Activated T-cell treated with anti-CD3 and anti-CD28 coated beads, Interleukin-2, amount 50 U/mL, for 24 hours (primary cell): ENCODE data around the gene CCDC144A.
"Not testable (repeated sequence)": the region's sequence is repeated elsewhere in the genome, so short reads cannot be mapped to it uniquely, and the experiment has no call there.

Source experiments
- DNase-seq: peaks from one replicate; pipeline ENCODE4 v3.0.0-alpha.2; 2020
- H3K27ac Mint-ChIP-seq: 2 replicates; pipeline ENCODE4 v1.8.0; 2020; ENCODE audit warnings: mild to moderate bottlenecking, mixed read lengths
- H3K27me3 Mint-ChIP-seq: 2 replicates; pipeline ENCODE4 v1.8.0; 2020; ENCODE audit warnings: mixed read lengths
- H3K36me3 Mint-ChIP-seq: 2 replicates; pipeline ENCODE4 v1.8.0; 2020; ENCODE audit warnings: low read depth, mixed read lengths
- H3K4me1 Mint-ChIP-seq: 2 replicates; pipeline ENCODE4 v1.8.0; 2020; ENCODE audit warnings: low read depth, mixed read lengths
- H3K4me3 Mint-ChIP-seq: 2 replicates; pipeline ENCODE4 v1.8.0; 2020; ENCODE audit warnings: mild to moderate bottlenecking, moderate library complexity, mixed read lengths
- H3K9me3 Mint-ChIP-seq: 2 replicates; pipeline ENCODE4 v1.8.0; 2020; ENCODE audit warnings: mixed read lengths

Gene CCDC144A

GRCh38 chr17:16788889-16789536 is 99.0 kb downstream of the CCDC144A start:
- H3K9me3 Mint-ChIP-seq, H3K27ac Mint-ChIP-seq, H3K27me3 Mint-ChIP-seq, DNase-seq, H3K4me1 Mint-ChIP-seq, H3K36me3 Mint-ChIP-seq, H3K4me3 Mint-ChIP-seq: not testable (repeated sequence)

GRCh38 chr17:16789622-16790021 is 99.6 kb downstream of the CCDC144A start:
- not testable (repeated sequence) for H3K27me3 Mint-ChIP-seq, H3K27ac Mint-ChIP-seq, DNase-seq, H3K9me3 Mint-ChIP-seq, H3K36me3 Mint-ChIP-seq, H3K4me1 Mint-ChIP-seq, H3K4me3 Mint-ChIP-seq

GRCh38 chr17:16790313-16790871 is 100.4 kb downstream of the CCDC144A start:
- not testable (repeated sequence) for DNase-seq, H3K36me3 Mint-ChIP-seq, H3K27me3 Mint-ChIP-seq, H3K4me1 Mint-ChIP-seq, H3K4me3 Mint-ChIP-seq, H3K9me3 Mint-ChIP-seq, H3K27ac Mint-ChIP-seq

GRCh38 chr17:16794215-16794614 is 104.2 kb downstream of the CCDC144A start:
- H3K4me3 Mint-ChIP-seq, H3K36me3 Mint-ChIP-seq, DNase-seq, H3K27ac Mint-ChIP-seq, H3K27me3 Mint-ChIP-seq, H3K4me1 Mint-ChIP-seq, H3K9me3 Mint-ChIP-seq: not testable (repeated sequence)

GRCh38 chr17:16795894-16796293 is 105.9 kb downstream of the CCDC144A start:
- H3K4me3 Mint-ChIP-seq, H3K4me1 Mint-ChIP-seq, H3K27me3 Mint-ChIP-seq, H3K9me3 Mint-ChIP-seq, H3K27ac Mint-ChIP-seq, DNase-seq, H3K36me3 Mint-ChIP-seq: not testable (repeated sequence)

- not testable (repeated sequence) for DNase-seq, H3K27ac Mint-ChIP-seq, H3K4me1 Mint-ChIP-seq, H3K36me3 Mint-ChIP-seq, H3K4me3 Mint-ChIP-seq, H3K27me3 Mint-ChIP-seq, H3K9me3 Mint-ChIP-seq
Observed at GRCh38 chr17:16804851-16805250, 114.8 kb downstream of the CCDC144A start.

GRCh38 chr17:16806599-16806998 is 116.6 kb downstream of the CCDC144A start:
- not testable (repeated sequence) for H3K4me1 Mint-ChIP-seq, H3K27ac Mint-ChIP-seq, DNase-seq, H3K36me3 Mint-ChIP-seq, H3K4me3 Mint-ChIP-seq, H3K9me3 Mint-ChIP-seq, H3K27me3 Mint-ChIP-seq

- H3K9me3 Mint-ChIP-seq, DNase-seq, H3K27me3 Mint-ChIP-seq, H3K27ac Mint-ChIP-seq, H3K4me3 Mint-ChIP-seq, H3K4me1 Mint-ChIP-seq, H3K36me3 Mint-ChIP-seq: not testable (repeated sequence)
Observed at GRCh38 chr17:16807620-16808019, 117.6 kb downstream of the CCDC144A start.

- H3K4me3 Mint-ChIP-seq, H3K27ac Mint-ChIP-seq, DNase-seq, H3K27me3 Mint-ChIP-seq, H3K36me3 Mint-ChIP-seq, H3K4me1 Mint-ChIP-seq, H3K9me3 Mint-ChIP-seq: not testable (repeated sequence)
Observed at GRCh38 chr17:16810236-16810635, 120.2 kb downstream of the CCDC144A start.

GRCh38 chr17:16812126-16812525 is 122.1 kb downstream of the CCDC144A start:
- not testable (repeated sequence) for DNase-seq, H3K27ac Mint-ChIP-seq, H3K4me3 Mint-ChIP-seq, H3K4me1 Mint-ChIP-seq, H3K9me3 Mint-ChIP-seq, H3K27me3 Mint-ChIP-seq, H3K36me3 Mint-ChIP-seq

- Mint-ChIP-seq H3K4me1 (no peaks in the 10 kb centered on the region), H3K4me3 (no peak overlapping the region), H3K36me3 (no peaks in the 10 kb centered on the region), H3K9me3 (no peaks in the 10 kb centered on the region), H3K27ac (no peak overlapping the region), H3K27me3 (no peaks in the 10 kb centered on the region)
- DNase-seq = no peak
Observed at GRCh38 chr17:16814439-16814838, 124.4 kb downstream of the CCDC144A start.

GRCh38 chr17:16817201-16817600 is 127.2 kb downstream of the CCDC144A start:
- H3K27me3 Mint-ChIP-seq = peaks cover 3% of the 10 kb centered on the region
- no peaks in the 10 kb centered on the region for H3K36me3 Mint-ChIP-seq
- no peaks in the 10 kb centered on the region for H3K4me1 Mint-ChIP-seq
- no peak for DNase-seq
- H3K4me3 Mint-ChIP-seq = no peak overlapping the region
- H3K9me3 Mint-ChIP-seq = no peaks in the 10 kb centered on the region
- H3K27ac Mint-ChIP-seq = no peak overlapping the region

- H3K4me1 Mint-ChIP-seq, H3K27me3 Mint-ChIP-seq, H3K27ac Mint-ChIP-seq, DNase-seq, H3K9me3 Mint-ChIP-seq, H3K4me3 Mint-ChIP-seq, H3K36me3 Mint-ChIP-seq: not testable (repeated sequence)
Observed at GRCh38 chr17:16817940-16818339, 127.9 kb downstream of the CCDC144A start.

GRCh38 chr17:16818340-16818739 is 128.3 kb downstream of the CCDC144A start:
- Mint-ChIP-seq H3K4me1 (no peaks in the 10 kb centered on the region), H3K4me3 (no peak overlapping the region), H3K27me3 (peaks cover 3% of the 10 kb centered on the region), H3K36me3 (no peaks in the 10 kb centered on the region), H3K9me3 (no peaks in the 10 kb centered on the region), H3K27ac (no peak overlapping the region)
- DNase-seq = no peak

GRCh38 chr17:16818821-16819683 is 129.0 kb downstream of the CCDC144A start:
- no peaks in the 10 kb centered on the region for H3K36me3 Mint-ChIP-seq
- H3K27me3 Mint-ChIP-seq = peaks cover 3% of the 10 kb centered on the region

More at GRCh38 chr17:16818821-16819683, 129.0 kb downstream of the CCDC144A start:
- no peaks in the 10 kb centered on the region for H3K4me1 Mint-ChIP-seq
- H3K27ac Mint-ChIP-seq = no peak overlapping the region
- no peak overlapping the region for H3K4me3 Mint-ChIP-seq
- DNase-seq = no peak
- no peaks in the 10 kb centered on the region for H3K9me3 Mint-ChIP-seq
